ENCODE results near the gene MEGF9. TPM values are rescaled to one million over a fixed set of nuclear protein-coding genes. Genes with fewer than 3 reads are reported as not detected.
A peak's percentile ranks its signal among the peaks of the same experiment; 100 is the strongest.

Gene MEGF9
- total RNA-seq, 1 donor from 2014 or later: 8.7 TPM

DNA sequence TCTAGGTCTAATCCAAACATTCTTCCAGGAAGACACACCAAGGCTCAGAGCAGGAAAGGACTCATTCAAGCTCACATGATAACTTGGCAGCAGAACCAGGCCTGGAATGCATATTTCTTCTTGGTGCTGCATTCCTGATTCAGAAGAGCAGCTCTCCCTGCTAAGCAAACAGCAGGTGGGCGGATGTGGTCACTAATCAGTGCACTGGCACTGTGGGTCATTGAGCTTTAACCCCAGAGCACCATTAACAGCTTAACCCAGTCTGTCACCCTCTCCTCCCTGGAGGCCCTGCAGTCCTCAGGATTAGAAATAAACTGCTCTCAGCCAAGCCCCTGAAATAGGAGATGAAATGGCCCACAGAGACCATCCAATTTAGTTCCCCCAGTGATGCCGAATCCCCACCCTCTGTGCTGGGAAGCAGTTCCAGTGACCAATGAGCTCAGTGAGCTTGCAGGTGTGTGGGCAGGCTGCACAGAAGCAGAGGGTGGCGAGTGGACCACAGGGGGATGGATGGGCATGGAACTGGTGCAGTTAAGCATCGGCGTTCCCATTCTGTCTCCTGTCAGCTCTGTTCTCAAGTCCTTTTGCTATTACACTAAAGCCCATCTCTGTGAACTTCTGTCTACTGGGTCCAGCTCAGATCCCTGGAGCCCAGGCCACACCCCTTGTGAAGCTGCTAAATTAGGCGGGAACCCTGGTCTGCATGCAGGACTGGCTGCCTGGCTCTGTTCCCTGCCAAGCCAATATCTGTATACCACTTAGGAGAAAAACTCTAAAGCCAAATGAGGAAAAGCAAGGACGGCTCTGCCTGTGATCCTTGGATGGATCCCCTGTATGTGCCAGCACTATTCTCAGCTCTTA lies 16.6 kb upstream of the MEGF9 start:
- peak; percentile 95 for DNase-seq

DNA sequence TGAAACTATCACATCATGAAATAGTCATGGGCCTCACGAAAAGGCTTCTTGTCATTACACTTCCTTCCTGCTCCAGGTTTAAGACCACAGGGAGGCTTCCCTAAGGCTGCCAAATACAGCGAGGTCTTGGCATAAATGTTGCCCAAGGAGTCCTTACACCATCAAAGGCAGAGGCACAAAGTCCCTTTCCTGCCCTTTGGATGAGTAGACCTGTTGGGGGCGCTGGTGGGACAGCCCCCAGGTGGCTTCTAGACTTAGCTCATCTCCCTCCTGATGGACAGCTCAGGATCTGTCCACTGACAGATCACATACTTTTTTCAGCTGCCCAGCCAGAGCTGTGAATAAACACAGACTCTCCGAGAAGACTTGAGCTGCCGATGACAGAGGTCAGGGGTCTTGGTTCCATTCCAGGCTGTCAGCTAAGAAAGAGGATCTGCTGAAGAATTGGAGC lies 15.5 kb upstream of the MEGF9 start:
- DNase-seq: peak; percentile 16

DNA sequence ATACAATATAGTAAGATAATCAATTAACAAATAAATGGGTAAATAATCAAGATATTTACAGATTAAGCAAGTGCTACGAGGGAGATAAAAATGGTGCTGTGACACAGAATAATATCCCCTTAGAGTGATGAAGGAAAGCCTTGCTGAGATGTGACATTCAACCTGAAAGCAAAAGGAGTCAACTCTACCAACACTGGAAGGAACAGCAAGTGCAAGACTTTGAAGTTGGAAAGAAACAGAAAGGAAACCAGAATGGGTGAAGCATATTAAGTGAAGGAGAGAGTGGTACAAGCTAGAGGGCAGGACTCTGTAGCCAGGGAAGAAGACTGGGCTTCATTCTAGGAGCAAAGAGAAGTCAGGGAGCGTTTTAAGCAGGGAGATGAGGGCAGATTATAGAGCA lies 12.2 kb upstream of the MEGF9 start:
- DNase-seq: no peak

DNA sequence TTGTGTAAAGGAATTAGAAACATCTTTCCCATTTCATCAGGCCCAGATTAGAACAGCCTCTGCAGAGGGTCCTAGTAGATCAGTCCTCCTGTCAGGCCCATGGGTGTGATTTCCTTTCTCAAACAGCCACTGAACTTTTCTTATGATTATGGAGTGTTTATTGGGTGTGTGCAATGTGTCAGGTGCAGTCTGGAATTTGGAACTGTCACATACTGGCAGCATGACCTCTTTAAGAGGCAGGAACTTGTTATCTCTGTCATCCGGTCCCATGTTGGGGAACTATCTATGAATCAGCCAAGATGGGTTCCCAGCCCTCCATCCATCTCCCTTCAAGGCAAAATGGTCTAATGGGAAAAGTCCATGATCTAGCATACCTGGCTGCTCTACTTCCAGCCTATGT lies 11.6 kb upstream of the MEGF9 start:
- DNase-seq: no peak

DNA sequence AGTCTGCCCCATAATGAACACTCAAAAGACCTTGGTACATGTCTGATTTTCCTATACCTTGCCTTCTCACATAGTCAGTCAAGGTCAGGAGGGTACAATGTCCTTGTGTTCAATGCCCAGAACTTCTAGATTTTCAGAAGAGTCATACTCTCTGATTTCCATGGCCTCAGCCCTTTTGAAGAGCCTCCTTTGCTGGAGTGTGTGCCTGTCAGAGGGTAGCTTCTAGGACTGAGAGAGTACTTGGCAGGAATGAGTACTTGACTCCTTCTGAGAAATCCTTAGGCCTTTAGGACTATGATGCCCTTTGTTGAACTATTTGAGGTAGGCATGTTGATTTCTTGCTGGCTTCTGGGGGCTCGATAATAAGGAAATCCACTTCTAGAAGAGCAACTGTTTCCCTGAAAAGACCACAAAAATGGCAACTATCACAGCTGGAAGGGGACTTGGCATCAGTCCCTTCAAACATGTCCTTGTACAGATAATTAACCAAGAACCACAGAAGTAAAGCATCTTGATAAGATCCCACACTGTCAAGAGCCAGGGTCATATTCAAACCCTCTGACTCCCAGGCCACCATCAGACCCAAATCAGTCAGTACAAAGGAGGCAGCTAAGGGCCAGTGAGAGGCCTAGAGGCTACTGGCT lies 10.6 kb upstream of the MEGF9 start:
- DNase-seq: no peak

DNA sequence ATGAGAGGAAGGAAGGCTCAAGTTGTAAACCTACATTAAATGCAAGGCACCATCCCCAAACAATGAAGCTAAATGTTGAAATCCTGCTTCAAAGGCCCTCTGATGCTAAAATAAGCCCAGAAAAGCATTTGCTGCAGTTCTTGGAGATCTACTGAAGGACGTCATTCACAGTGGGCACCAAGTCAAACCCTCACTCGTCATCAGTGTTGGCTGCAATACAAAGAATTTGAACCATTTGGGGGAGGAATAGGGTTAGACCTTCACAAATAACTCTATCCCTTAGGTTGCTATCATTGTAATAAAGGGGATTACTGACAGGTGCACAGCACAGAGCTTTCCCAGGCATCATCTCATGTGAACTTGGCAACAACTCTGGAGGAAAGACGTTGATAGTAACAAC lies 9.3 kb upstream of the MEGF9 start:
- no peak for DNase-seq

DNA sequence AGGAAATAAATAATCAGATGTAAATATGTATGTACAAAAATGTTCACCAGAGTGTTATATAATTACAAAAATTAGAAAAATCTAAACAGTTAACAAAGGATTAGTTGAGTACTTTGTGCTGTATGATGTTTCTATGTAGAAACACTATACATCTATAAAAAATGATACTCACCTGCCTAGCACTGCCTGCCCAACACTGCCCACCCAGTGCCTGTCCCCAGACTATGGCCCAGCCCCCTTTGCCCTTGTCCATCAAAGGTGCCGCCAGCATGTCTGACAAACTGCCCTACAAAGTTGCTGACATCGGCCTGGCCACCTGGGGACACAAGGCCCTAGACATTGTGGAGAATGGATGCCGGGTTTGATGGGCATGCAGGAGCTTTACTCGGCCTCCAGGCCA lies 6.1 kb upstream of the MEGF9 start:
- DNase-seq: no peak

DNA sequence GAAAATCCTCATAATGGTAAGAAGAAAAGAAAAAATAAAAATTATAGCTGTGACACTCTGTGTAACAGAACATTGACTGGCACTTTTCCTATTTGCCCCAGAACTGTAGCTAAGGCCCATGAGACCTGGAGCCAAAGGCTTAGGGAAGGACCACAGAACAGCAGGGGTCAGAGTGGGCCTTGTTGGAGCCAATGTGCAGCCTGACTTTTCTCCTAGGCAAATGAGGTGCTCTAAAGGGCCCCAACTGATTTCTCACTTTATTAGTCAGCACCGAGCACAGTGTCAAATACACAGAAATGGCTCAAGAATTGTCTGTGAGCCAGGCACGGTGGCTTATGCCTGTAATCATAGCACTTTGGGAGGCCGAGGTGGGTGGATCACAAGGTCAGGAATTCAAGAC lies 4.0 kb upstream of the MEGF9 start:
- no peak for DNase-seq

DNA sequence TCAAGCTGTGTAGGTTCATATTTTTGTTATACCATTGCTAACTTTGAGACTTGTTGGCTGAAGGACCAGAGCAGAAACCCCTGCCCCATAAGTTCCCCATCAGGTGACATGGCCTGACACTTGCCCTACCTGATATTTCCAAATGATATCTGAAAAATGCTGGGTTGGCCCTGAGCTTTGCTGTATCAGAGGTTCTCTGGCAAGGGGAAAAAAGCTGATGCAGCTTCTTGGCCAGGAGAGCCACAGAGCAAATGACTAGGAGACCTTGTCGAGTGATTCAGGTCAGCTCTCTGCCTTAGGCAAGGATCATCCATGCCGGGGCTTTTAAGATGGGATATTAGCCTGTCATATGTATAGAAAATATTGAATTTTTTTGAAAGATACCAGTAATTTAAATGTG lies 2.9 kb upstream of the MEGF9 start:
- no peak for DNase-seq

DNA sequence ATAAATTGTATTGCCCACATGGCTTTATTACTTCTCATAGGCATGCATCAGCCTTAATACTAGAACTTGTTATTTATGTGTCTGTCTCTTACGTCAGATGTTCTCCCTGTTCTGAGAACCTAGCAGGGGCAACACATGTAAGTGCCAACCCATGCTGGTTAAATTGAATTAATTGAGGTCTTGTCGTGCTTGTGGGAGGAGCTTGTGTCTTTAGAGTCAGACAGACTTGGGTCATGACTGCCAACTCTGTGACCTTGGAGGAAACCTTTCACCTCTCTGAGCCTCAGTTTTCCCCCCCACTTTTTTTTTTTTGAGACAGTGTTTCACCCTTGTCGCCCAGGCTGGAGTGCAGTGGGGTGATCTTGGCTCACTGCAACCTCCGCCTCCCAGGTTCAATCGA lies 2.2 kb upstream of the MEGF9 start:
- DNase-seq: no peak

DNA sequence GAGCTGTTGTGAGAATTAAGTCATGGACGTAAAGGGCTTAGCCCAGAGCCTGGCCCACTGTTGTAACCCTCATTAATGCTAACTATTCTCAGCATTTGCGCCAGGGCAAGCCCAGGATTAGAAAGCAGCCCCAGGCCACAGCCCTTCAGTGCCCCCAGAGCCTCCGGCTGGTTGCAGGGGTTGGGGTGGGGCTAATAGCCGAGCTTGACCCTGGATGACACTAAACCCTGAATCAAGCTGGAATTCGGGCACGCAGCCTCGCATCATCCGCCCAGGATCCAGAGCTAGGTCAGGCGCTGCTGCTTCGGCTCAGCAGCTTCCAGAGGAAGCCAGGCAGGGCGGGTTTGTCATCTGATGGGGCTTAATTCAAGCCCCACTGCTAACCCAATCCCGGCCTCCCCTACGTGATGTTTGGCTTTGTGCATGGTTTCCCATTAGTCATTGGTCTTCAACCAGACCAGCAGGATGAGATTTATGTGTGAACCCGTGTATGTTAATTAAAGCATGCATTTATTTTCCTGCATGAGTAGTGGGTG lies 1.2 kb upstream of the MEGF9 start:
- peak; percentile 77 for DNase-seq

DNA sequence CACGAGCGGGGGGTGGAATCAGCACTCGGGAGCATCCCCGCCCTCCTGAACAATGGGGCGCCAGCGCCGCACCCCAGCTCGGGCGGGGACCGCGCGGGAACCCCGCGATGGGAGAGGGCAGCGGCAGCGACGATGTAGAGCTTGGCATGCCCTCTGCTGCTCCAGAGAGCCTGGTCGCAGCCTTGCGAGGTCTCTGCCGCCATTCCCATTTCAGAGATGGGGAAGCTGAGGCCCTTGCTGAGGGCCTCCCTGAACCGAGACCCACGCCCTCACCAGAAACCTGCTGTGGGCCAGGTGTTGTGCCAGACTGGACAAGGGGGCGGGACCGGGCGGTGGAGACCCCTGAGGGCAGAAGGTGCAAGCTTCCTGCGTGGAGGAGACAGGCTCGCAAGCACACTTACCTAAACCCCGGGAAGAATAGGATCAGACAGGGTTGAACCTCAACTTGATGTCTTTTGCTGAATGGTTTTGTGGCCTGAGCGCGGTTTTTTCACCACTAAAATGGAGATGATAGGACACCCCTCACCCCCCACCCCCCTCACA lies 647 bp upstream of the MEGF9 start:
- DNase-seq: no peak

DNA sequence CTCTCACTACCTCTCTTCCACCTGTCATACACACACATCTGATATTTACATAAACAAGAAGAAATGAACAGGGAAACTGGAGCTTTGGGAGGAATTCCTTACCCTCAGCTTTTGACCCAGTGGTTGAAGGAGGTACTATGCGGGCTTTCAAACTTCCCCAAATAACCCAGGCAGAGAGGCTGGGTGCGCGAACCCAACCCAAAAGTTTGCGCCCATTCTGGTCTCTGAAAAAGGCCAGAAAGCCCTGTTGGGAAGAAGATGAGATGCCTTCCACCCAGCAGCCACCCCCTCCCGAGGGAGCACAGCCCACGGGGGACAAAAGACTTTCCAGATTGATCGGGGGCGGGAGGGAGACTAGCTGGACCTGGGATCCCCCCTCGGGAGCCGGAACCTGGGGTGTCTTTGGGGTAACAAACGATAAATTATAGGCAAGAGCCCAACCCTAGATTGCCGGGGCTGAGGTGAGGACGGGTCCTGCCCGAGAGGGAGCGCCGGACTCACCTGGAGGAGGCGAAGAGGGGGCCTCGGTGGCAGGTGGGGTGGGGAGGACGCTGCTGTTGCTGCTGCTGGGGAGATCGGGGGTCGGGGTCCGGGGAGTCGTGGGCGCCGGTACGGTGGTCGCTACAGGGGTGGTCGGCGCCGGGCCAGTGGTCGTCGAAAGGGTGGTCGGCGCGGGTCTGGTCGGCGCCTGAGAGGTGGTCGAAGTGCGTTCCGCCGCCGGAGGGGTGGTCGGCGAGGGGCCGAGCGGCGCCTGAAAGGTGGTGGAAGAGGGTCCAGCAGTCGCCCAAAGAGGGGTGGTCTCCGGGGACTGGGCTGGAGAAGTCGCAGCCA lies 798 bp downstream of the MEGF9 start:
- DNase-seq: peak; percentile 28

DNA sequence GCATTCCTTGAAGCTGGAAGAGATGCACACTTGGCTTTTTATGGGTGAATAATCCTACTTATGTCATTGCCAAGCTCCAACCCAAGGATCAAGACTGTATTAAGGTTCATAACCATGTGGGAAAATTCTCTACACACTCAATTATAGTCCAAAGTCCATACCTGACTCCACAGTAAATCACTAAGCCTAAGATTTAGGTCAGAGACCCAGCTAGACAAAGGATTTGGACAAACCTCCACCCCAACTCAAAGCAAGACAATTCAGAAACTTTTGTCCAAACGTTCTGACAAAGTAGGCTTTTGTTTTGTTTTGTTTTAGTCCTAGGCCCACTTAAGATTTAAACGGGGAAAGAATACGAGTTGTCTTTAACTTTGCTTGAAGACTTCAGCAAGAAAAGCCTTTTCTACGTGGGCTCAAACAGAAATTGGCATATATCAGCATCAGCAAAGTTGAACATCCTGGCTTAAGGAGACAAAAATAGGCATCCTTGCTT lies 1.7 kb downstream of the MEGF9 start:
- no peak for DNase-seq

DNA sequence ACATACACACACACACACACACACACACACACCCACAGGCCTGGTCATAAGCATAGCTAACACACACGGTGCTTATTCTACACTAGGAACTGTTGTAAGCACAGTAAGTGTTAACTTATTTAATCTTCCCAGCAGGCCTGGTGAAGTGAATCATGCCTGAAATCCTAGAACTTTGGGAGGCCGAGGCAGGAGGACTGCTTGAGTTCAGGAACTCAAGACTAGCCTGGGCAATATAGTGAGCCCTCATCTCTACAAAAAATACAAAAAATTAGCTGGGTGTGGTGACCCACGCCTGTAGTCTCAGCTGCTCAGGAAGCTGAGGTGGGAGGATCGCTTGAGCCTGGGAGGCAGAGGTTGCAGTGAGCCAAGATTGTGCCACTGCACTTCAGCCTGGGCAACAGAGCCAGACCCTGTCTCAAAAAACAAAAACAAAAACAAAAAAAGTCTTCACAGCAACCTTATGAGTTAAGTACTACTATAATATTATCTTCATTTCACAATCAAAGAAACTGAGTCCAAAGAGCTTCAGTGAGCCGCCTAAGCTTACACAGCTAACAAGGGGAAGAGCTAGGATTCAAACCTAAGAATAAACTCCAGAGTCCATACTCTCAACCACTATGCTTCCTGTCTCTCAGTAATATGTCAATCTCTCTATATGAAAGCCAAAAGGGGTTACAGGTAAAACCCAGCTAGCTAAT lies 2.3 kb downstream of the MEGF9 start:
- DNase-seq: no peak

DNA sequence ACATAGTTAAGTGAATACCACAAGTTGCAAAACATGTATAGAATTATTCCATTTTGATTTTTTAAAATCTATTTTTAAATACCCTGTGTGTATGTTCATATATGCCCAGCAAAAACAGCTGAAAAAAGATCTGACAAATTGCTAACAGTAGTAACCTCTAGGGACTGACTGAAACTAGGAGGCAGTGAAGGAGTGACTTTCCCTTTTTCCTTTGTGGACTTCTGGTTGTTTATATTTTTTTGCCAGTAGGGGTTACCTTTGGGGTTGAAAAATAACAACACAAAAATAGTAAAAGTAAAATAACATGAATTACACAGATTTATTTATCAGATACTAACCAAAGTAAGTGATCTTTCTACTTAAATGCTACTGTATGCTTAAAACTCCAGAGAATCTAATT lies 2.9 kb downstream of the MEGF9 start:
- DNase-seq: no peak

DNA sequence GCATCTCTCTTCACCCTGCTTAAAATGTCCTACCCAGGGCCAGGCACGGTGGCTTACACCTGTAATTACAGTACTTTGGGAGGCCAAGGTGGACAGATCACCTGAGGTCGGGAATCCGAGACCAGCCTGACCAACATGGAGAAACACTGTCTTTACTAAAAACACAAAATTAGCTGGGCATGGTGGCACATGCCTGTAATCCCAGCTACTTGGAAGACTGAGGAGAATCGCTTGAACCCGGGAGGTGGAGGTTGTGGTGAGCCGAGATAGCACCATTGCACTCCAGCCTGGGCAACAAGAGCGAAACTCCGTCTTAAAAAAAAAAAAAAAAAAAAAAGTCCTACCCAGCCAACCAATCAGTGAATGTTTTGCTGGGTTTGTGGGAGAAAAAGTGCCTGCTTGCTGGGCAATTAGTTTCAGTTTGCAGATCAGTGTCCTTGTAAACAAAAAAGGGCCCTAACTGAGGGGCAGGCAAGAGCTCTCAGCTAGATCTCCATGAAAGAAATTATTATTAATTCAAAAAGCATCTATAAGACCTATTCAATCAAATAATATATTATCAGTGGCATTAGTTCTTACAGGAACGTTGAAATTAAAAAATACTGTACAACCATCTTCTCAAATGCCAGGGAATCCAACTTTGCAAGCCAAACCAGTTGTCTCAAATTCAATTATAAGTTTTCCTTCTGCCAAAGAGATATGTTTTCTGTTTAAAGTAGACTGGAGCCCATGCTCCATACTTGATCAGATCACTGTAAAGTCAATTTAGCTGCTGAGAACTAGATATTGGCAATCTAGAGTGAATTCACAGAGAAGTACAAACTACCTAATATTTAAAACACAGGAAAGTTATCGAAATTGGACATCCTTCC lies 3.9 kb downstream of the MEGF9 start:
- DNase-seq: peak; percentile 35

DNA sequence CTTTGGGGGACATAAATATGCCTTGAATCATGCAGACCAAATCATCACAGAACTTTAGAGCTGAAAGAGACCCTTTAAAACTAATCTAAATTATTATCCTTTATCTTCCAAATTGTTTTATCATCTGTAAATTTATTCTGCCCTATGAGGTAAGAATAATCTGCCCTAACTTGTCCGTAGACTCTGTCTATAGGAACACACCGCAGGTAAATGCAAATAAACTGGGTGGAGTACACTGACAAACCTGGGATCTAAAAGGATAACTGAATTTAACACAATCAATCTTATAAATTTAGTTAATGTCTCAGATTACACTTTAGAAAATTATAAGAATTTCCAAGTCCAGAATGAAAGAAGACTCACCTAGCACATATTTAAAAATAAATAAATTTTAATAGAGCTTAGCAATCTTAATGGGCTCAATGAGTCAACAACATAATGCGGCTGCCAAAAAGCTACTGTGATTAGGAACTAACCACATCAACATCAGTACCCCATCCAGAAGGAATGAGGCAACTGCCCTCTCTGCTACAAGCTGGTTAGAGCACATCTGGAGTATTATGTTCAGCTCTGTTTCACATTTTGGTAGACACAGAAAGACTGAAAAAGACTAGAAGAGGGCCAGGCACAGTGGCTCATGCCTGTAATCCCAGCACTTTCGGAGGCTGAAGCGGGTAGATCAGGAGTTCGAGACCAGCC lies 5.6 kb downstream of the MEGF9 start:
- no peak for DNase-seq

DNA sequence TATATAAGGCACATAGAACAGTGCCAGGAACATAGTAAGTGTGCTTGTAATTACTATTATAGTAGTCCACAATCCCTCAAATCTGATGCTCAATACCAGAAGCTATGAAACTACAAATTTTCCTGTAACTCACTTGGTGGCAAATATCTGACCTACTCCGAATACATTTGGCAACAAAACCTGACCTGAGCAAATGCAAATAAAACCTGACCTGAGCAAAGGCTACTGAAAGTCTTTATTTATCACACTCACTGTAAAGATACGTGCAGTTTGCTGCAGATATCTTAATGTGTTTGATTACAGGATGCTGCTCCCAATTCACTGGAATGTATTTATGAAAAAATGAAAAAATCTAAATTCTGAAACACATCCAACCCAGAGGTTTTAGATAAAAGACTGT lies 7.1 kb downstream of the MEGF9 start:
- no peak for DNase-seq

DNA sequence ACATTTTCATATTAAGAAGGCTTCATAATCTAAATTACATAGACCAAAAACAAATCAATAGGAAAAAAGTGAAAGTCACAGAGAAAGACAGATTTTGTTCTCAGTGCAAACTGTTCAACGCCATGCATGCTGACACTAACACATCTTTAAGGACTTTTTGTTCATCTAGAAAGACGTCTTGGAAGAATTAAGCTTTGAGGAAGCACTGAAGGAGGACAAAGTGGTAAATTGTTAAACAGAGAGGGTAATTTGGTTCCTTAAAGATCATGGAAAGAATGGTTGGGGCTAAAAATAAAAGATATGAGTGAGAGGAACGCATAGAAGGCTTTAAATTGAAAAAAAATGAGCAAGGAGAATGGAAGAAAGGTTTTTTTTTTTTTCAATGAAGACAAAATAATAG lies 9.1 kb downstream of the MEGF9 start:
- no peak for DNase-seq

Data from dermis blood vessel endothelial cell (primary cell).